ENCODE measurements around the gene GDF2. TPM values are rescaled to one million over a fixed set of nuclear protein-coding genes. Genes with fewer than 3 reads are reported as not detected.

Gene GDF2
- total RNA-seq, 1 donor from 2014 or later = not detected

DNA sequence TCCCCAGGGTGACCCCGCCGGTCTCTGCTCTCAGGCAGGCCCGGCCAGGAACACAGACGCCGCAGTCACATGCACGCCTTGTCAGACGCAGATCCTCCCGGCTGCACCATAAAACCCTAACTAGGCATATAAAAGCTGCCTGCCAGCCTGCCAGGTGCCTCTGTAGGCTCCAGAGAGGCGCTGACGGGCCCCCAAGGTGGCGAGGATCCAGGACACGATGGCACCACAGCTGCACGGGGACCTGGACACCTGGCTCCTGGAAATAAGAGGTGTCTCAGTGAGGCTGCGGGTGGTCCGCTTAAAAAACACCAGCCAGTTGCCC, 44.1 kb upstream of the GDF2 start:
- Mint-ChIP-seq H3K4me3 (ENCODE audit: unreplicated experiment) (no peak overlapping the region), H3K9me3 (ENCODE audit: unreplicated experiment) (peaks cover 3% of the 10 kb centered on the region), H3K4me1 (ENCODE audit: low read depth, unreplicated experiment) (no peaks in the 10 kb centered on the region), H3K27me3 (ENCODE audit: unreplicated experiment) (peaks cover 2% of the 10 kb centered on the region), H3K36me3 (ENCODE audit: unreplicated experiment) (peaks cover 5% of the 10 kb centered on the region), H3K27ac (ENCODE audit: unreplicated experiment) (no peak overlapping the region)
- TF ChIP-seq, protein P1, sequence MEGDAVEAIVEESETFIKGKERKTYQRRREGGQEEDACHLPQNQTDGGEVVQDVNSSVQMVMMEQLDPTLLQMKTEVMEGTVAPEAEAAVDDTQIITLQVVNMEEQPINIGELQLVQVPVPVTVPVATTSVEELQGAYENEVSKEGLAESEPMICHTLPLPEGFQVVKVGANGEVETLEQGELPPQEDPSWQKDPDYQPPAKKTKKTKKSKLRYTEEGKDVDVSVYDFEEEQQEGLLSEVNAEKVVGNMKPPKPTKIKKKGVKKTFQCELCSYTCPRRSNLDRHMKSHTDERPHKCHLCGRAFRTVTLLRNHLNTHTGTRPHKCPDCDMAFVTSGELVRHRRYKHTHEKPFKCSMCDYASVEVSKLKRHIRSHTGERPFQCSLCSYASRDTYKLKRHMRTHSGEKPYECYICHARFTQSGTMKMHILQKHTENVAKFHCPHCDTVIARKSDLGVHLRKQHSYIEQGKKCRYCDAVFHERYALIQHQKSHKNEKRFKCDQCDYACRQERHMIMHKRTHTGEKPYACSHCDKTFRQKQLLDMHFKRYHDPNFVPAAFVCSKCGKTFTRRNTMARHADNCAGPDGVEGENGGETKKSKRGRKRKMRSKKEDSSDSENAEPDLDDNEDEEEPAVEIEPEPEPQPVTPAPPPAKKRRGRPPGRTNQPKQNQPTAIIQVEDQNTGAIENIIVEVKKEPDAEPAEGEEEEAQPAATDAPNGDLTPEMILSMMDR (IDR thresholded peaks at IDR 0.05; ENCODE audit: partially characterized antibody, unreplicated experiment) = no peak
- DNase-seq = no peak

DNA sequence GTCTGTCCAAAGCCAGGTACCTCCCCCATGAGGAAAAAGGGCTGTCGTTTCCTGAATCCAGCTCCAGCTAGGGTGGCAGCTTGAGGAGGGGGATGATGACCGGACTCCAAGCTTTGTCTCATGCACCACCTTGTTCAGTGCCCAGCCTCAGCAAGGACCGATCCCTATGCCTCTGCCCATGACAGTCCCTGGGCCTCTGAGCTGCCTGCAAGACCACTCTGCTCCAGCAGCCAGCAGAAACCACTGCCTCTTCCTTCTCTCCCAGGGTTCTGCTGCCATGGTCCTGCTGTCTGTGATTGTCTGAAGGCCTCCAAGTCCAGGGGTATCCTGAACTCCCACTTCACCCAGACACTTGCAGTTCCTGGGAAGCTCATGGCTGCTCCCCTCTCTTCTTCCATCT, 43.5 kb upstream of the GDF2 start:
- Mint-ChIP-seq H3K4me3 (ENCODE audit: unreplicated experiment) (no peak overlapping the region), H3K4me1 (ENCODE audit: low read depth, unreplicated experiment) (no peaks in the 10 kb centered on the region), H3K9me3 (ENCODE audit: unreplicated experiment) (no peaks in the 10 kb centered on the region), H3K27me3 (ENCODE audit: unreplicated experiment) (peaks cover 2% of the 10 kb centered on the region), H3K36me3 (ENCODE audit: unreplicated experiment) (peaks cover under 1% of the 10 kb centered on the region), H3K27ac (ENCODE audit: unreplicated experiment) (no peak overlapping the region)
- TF ChIP-seq, protein P1 (IDR thresholded peaks at IDR 0.05; ENCODE audit: partially characterized antibody, unreplicated experiment) = no peak
- DNase-seq = no peak

DNA sequence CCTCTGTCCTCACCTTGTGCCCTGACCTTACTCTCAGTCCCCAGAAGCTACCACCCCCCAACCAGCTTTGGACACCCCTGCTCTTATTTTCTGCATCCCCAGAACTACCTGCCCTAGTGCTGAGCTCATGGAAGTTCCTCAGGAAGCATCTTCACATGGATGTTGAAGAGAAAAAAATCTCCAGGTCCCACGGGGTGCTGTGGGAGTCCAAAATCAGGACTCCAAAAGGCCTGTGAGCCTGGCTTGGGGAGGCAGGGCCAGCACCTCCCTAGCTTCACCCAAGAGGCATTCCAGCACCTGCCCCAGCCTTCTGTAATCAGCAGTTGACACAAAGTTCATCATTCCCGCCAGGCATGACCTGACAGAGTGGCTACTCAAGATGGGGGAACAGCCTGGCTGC, 43.0 kb upstream of the GDF2 start:
- H3K36me3 Mint-ChIP-seq (ENCODE audit: unreplicated experiment) = no peaks in the 10 kb centered on the region

DNA sequence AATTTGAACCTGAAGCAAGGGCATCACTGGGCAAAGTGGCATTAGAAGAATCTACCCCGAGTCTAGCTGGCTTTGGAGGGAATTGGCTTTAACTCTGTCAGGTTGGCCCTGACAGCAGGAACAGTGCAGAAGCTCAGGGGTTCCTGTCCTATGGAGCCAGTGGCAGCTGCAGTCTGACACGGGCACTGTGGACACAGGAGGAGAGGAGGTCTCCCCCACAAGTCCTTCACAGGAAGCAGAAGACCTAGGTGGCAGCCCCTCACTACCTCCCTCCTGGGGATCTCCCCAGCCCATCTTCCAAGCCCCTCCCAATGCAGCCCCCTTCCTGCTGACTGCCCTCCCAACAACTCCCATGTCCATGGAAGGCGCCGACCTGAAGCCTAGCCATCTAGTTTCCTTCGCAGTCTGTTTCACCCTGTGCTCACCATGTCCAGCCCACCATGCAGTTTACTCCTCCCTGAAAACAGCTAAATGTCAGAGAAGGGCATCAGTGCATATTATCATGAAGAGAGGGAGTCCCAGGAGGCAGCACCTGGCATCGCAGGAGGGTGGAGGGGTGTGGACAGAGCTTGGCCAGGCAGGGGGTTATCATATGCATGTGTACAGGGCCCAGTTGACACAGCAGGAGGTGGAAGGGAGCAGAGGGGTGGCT, 40.1 kb upstream of the GDF2 start:
- Mint-ChIP-seq H3K4me1 (ENCODE audit: low read depth, unreplicated experiment) (no peaks in the 10 kb centered on the region), H3K4me3 (ENCODE audit: unreplicated experiment) (no peak overlapping the region), H3K27me3 (ENCODE audit: unreplicated experiment) (peaks cover 8% of the 10 kb centered on the region), H3K27ac (ENCODE audit: unreplicated experiment) (no peak overlapping the region), H3K36me3 (ENCODE audit: unreplicated experiment) (no peaks in the 10 kb centered on the region), H3K9me3 (ENCODE audit: unreplicated experiment) (no peaks in the 10 kb centered on the region)
- TF ChIP-seq, protein P1 (IDR thresholded peaks at IDR 0.05; ENCODE audit: partially characterized antibody, unreplicated experiment) = no peak
- no peak for DNase-seq

More for the DNA sequence above, 43.0 kb upstream of the GDF2 start:
- H3K9me3 Mint-ChIP-seq (ENCODE audit: unreplicated experiment) = no peaks in the 10 kb centered on the region
- H3K4me3 Mint-ChIP-seq (ENCODE audit: unreplicated experiment) = no peak overlapping the region
- H3K27ac Mint-ChIP-seq (ENCODE audit: unreplicated experiment) = no peak overlapping the region
- TF ChIP-seq, protein P1 (IDR thresholded peaks at IDR 0.05; ENCODE audit: partially characterized antibody, unreplicated experiment) = no peak
- no peak for DNase-seq
- H3K4me1 Mint-ChIP-seq (ENCODE audit: low read depth, unreplicated experiment) = no peaks in the 10 kb centered on the region
- H3K27me3 Mint-ChIP-seq (ENCODE audit: unreplicated experiment) = peaks cover 2% of the 10 kb centered on the region

DNA sequence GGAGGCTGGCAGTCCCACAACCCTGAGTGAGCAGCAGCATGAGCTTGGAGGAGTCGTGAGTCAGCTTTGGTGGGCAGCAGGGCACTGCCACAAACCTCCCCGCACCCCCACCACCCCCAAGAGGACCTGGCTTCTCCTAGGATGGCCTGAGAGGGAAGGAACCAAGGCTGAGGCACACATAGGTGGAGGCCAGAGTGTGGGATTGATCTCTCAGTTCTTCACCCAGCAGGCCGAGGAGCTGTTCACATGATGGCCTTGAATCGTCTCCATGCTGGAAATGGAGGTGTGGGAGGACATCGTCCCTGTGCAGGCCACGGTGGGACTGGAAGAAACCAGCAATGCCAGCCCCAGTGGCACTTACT, 39.6 kb upstream of the GDF2 start:
- Mint-ChIP-seq H3K36me3 (ENCODE audit: unreplicated experiment) (no peaks in the 10 kb centered on the region), H3K9me3 (ENCODE audit: unreplicated experiment) (no peaks in the 10 kb centered on the region), H3K27ac (ENCODE audit: unreplicated experiment) (no peak overlapping the region), H3K4me3 (ENCODE audit: unreplicated experiment) (no peak overlapping the region), H3K4me1 (ENCODE audit: low read depth, unreplicated experiment) (no peaks in the 10 kb centered on the region), H3K27me3 (ENCODE audit: unreplicated experiment) (peaks cover 8% of the 10 kb centered on the region)
- TF ChIP-seq, protein P1 (IDR thresholded peaks at IDR 0.05; ENCODE audit: partially characterized antibody, unreplicated experiment) = no peak
- DNase-seq = no peak

Measured in glutamatergic neuron (in vitro differentiated cells).